Thyroid gland (tissue), 4 donors: Measurements from ENCODE around the gene TUBG1.
A peak's percentile ranks its signal among the peaks of the same experiment; 100 is the strongest.

ENCODE experiments used
- CTCF ChIP-seq, 6 experiments: fragments of 200-600 bp in 3 of 6; fragments of 450-650 bp in 3 of 6; sonication (generic) in 3 of 6; IDR thresholded peaks; one replicate each; pipeline ENCODE4 v1.5.1; 2016 to 2019; ENCODE audit warnings: antibody characterized with exemption in 6 of 6, mild to moderate bottlenecking in 2 of 6, inconsistent platforms in 1 of 6, moderate library complexity in 1 of 6
- POLR2A ChIP-seq, 2 donors: fragments of 450-650 bp; IDR thresholded peaks; one replicate each; pipeline ENCODE4 v1.6.1; 2017; ENCODE audit warnings: antibody characterized with exemption in 2 of 2, mild to moderate bottlenecking in 2 of 2, moderate library complexity in 1 of 2

DNA sequence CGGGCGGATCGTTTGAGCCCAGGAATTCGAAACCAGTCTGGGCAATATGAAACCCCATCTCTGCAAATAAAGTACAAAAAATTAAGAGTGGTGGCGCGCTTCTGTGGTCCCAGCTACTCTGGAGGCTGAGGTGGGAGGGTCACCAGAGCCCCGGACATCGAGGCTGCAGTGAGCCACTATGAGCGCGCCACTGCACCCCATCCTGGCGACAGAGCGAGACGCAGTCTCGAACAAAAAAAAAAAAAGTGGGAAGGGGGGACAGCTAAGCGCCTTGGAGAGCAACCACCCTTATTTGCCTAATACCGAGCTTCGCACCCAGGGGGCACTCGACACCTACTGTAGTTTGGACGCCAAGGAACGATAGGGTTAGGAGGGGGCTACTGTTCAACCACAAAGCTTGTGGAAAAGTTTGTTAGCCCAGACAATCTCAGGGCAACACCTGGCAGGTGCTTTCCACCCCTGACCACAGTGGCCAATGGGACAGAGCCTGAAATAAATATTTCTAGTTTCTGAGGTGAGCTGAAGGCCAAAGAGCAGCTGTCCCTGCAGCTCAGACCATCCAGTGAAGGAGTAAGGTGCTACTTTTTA lies 31.1 kb upstream of the TUBG1 start:
- TF ChIP-seq CTCF (IDR thresholded peaks at IDR 0.05) (peak in 5 of 6 experiments; percentile 39 to 78 (median 66)), POLR2A (IDR thresholded peaks at IDR 0.05) (no peak)
